DND-41 (cell line): ENCODE measurements around the gene HOXD8.

Source experiments
- ATAC-seq: fragments of 200-7000 bp; cut with Tn5 transposase; 3 replicates; pipeline ENCODE4 v1.9.1; 2021; ENCODE audit warnings: low read depth; ENCODE audit not compliant: insufficient read depth
- DNase-seq: peaks from one replicate; pipeline ENCODE4 v3.0.0-alpha.2; 2020
- H2AFZ ChIP-seq: 2 replicates; pipeline ENCODE4 v1.6.0; 2012; ENCODE audit warnings: low read depth, low read length
- H3K27ac ChIP-seq: 2 replicates; pipeline ENCODE4 v1.5.1; 2012; ENCODE audit warnings: low read length, inconsistent platforms
- H3K27me3 ChIP-seq: fragments of 200-600 bp; sonication (generic); 2 replicates; pipeline ENCODE4 v1.6.0; 2012; ENCODE audit warnings: low read length, mild to moderate bottlenecking, inconsistent platforms; ENCODE audit not compliant: insufficient read depth, poor library complexity
- H3K36me3 ChIP-seq: 2 replicates; pipeline ENCODE4 v1.5.1; 2012; ENCODE audit warnings: low read length, inconsistent platforms; ENCODE audit not compliant: insufficient read depth
- H3K4me1 ChIP-seq: 2 replicates; pipeline ENCODE4 v1.5.1; 2012; ENCODE audit warnings: mild to moderate bottlenecking, low read length; ENCODE audit not compliant: insufficient read depth
- H3K4me2 ChIP-seq: 2 replicates; pipeline ENCODE4 v1.6.0; 2012; ENCODE audit warnings: mild to moderate bottlenecking, moderate library complexity, low read length, inconsistent platforms; ENCODE audit not compliant: insufficient read depth
- H3K4me3 ChIP-seq, 2 experiments: fragments of 200-600 bp in 1 of 2; shearing (Covaris generic) in 1 of 2; 2 replicates each; pipeline ENCODE4 v1.5.1; 2012 to 2016; ENCODE audit warnings: inconsistent platforms in 2 of 2, low read length in 2 of 2, mild to moderate bottlenecking in 2 of 2, low read depth in 1 of 2, moderate library complexity in 1 of 2
- H3K79me2 ChIP-seq: 2 replicates; pipeline ENCODE4 v1.6.0; 2012; ENCODE audit warnings: low read length, inconsistent platforms; ENCODE audit not compliant: insufficient read depth
- H3K9ac ChIP-seq: 2 replicates; pipeline ENCODE4 v1.6.0; 2012; ENCODE audit warnings: low read depth, mild to moderate bottlenecking, inconsistent platforms, low read length, moderate library complexity
- H3K9me3 ChIP-seq: 2 replicates; pipeline ENCODE4 v1.5.1; 2012; ENCODE audit warnings: low read length, moderate library complexity, mild to moderate bottlenecking, inconsistent platforms; ENCODE audit not compliant: insufficient read depth, severe bottlenecking
- H4K20me1 ChIP-seq: 2 replicates; pipeline ENCODE4 v1.6.0; 2012; ENCODE audit warnings: low read length; ENCODE audit not compliant: insufficient read depth
- EZH2 ChIP-seq: IDR thresholded peaks from 3 replicates; pipeline ENCODE4 v1.6.1; 2012; ENCODE audit warnings: borderline replicate concordance, low read depth, mild to moderate bottlenecking, moderate library complexity, low read length, inconsistent platforms; ENCODE audit not compliant: severe bottlenecking
- TF ChIP-seq, protein P1 (sequence below): IDR thresholded peaks from 2 replicates; pipeline ENCODE4 v1.5.1; 2012; ENCODE audit warnings: borderline replicate concordance, low read length, moderate library complexity, mild to moderate bottlenecking; ENCODE audit not compliant: poor library complexity, severe bottlenecking; ENCODE audit errors: extremely low read depth

HOXD8 gene

GRCh38 chr2:176178038-176178756 is 48.7 kb downstream of the HOXD8 start:
- Histone ChIP-seq H3K79me2 (no peaks in the 10 kb centered on the region), H3K27ac (no peak overlapping the region), H3K27me3 (peaks cover 24% of the 10 kb centered on the region), H3K4me2 (no peak overlapping the region), H2AFZ (no peak overlapping the region), H3K4me3 (no peak overlapping the region), H3K4me1 (no peaks in the 10 kb centered on the region), H4K20me1 (no peaks in the 10 kb centered on the region), H3K9ac (no peak overlapping the region), H3K36me3 (no peaks in the 10 kb centered on the region), H3K9me3 (no peaks in the 10 kb centered on the region)
- ATAC-seq (peak; percentile 31; the same call in 1 of the 3 replicates), DNase-seq (no peak)
- TF ChIP-seq EZH2, result no peak
- TF ChIP-seq, protein P1, sequence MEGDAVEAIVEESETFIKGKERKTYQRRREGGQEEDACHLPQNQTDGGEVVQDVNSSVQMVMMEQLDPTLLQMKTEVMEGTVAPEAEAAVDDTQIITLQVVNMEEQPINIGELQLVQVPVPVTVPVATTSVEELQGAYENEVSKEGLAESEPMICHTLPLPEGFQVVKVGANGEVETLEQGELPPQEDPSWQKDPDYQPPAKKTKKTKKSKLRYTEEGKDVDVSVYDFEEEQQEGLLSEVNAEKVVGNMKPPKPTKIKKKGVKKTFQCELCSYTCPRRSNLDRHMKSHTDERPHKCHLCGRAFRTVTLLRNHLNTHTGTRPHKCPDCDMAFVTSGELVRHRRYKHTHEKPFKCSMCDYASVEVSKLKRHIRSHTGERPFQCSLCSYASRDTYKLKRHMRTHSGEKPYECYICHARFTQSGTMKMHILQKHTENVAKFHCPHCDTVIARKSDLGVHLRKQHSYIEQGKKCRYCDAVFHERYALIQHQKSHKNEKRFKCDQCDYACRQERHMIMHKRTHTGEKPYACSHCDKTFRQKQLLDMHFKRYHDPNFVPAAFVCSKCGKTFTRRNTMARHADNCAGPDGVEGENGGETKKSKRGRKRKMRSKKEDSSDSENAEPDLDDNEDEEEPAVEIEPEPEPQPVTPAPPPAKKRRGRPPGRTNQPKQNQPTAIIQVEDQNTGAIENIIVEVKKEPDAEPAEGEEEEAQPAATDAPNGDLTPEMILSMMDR, result no peak

DNA sequence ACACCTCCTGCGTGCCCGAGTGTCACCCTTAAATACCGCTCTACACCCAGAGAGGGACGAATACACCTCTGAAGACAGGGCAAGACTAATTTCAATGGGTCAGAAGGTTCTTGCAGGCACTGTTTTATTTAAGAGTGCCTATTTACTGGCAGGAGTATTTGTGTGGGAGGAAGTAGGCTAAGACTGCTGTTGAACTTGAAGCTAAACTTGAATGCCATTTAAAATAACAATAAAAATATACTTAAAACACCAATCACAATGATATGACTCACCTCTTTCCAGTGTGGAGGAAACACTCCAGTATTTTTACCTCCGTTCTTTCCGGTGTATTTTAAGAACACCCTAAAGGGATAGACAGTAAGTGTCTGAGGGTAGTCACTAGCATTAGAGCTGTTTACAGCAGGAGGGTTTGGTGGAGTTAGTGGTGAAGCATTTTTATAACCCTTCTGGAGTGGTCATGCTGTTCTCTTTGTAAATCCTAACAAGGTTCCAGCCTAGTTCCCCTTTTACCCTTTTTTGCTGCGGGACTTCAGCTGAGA is 49.3 kb downstream of the HOXD8 start:
- no peaks in the 10 kb centered on the region for H3K36me3 ChIP-seq
- H3K79me2 ChIP-seq, result no peaks in the 10 kb centered on the region
- H3K27me3 ChIP-seq, result peaks cover 23% of the 10 kb centered on the region
- no peak overlapping the region for H3K9ac ChIP-seq
- ATAC-seq, result no peak
- no peaks in the 10 kb centered on the region for H3K9me3 ChIP-seq
- H3K4me3 ChIP-seq, result no peak overlapping the region
- H3K4me1 ChIP-seq, result no peaks in the 10 kb centered on the region
- no peak overlapping the region for H3K27ac ChIP-seq
- TF ChIP-seq, protein P1, result no peak
- TF ChIP-seq EZH2, result no peak
- DNase-seq, result no peak
- H2AFZ ChIP-seq, result no peak overlapping the region
- no peak overlapping the region for H3K4me2 ChIP-seq
- no peaks in the 10 kb centered on the region for H4K20me1 ChIP-seq

- Histone ChIP-seq H4K20me1 (no peaks in the 10 kb centered on the region), H2AFZ (no peak overlapping the region), H3K9me3 (no peaks in the 10 kb centered on the region), H3K79me2 (no peaks in the 10 kb centered on the region), H3K4me3 (no peak overlapping the region), H3K27ac (no peak overlapping the region), H3K27me3 (peaks cover 15% of the 10 kb centered on the region), H3K36me3 (no peaks in the 10 kb centered on the region), H3K4me1 (no peaks in the 10 kb centered on the region), H3K4me2 (no peak overlapping the region), H3K9ac (no peak overlapping the region)
- DNase-seq (no peak), ATAC-seq (no peak)
- TF ChIP-seq, protein P1, result no peak
- TF ChIP-seq EZH2, result no peak
These were observed 52.0 kb downstream of the HOXD8 start for GRCh38 chr2:176181551-176181950.
